ENCODE results near the gene TCERG1L.

The TCERG1L gene

GRCh38 chr10:131195558-131196159, 115.9 kb downstream of the TCERG1L start:
- H3K27ac ChIP-seq (ENCODE audit: low read depth, low read length) = no peak overlapping the region

GRCh38 chr10:131195116-131195515, 116.4 kb downstream of the TCERG1L start:
- Histone ChIP-seq H3K9me3 (ENCODE audit: control insufficient read depth, insufficient read depth, low read depth, low read length) (no peaks in the 10 kb centered on the region), H3K4me1 (ENCODE audit: control insufficient read depth, insufficient read depth, low read length) (no peaks in the 10 kb centered on the region; the same call in 1 of the 2 replicates), H3K27ac (ENCODE audit: low read depth, low read length) (no peak overlapping the region), H3K4me3 (ENCODE audit: low read depth, low read length) (no peak overlapping the region), H3K36me3 (ENCODE audit: control insufficient read depth, insufficient read depth, low read length) (no peaks in the 10 kb centered on the region), H3K9ac (ENCODE audit: low read length) (no peak overlapping the region), H3K27me3 (ENCODE audit: control insufficient read depth, insufficient read depth, low read length) (no peaks in the 10 kb centered on the region)

More at GRCh38 chr10:131195558-131196159, 115.9 kb downstream of the TCERG1L start:
- Histone ChIP-seq H3K4me1 (ENCODE audit: control insufficient read depth, insufficient read depth, low read length) (no peaks in the 10 kb centered on the region; the same call in 1 of the 2 replicates), H3K9ac (ENCODE audit: low read length) (no peak overlapping the region), H3K27me3 (ENCODE audit: control insufficient read depth, insufficient read depth, low read length) (no peaks in the 10 kb centered on the region), H3K9me3 (ENCODE audit: control insufficient read depth, insufficient read depth, low read depth, low read length) (no peaks in the 10 kb centered on the region), H3K4me3 (ENCODE audit: low read depth, low read length) (no peak overlapping the region), H3K36me3 (ENCODE audit: control insufficient read depth, insufficient read depth, low read length) (no peaks in the 10 kb centered on the region)

- no peaks in the 10 kb centered on the region for H3K9me3 ChIP-seq (ENCODE audit: control insufficient read depth, insufficient read depth, low read depth, low read length)
- no peak overlapping the region for H3K9ac ChIP-seq (ENCODE audit: low read length)
- H3K4me3 ChIP-seq (ENCODE audit: low read depth, low read length) = no peak overlapping the region
- no peak overlapping the region for H3K27ac ChIP-seq (ENCODE audit: low read depth, low read length)
- H3K27me3 ChIP-seq (ENCODE audit: control insufficient read depth, insufficient read depth, low read length) = no peaks in the 10 kb centered on the region
- no peaks in the 10 kb centered on the region for H3K36me3 ChIP-seq (ENCODE audit: control insufficient read depth, insufficient read depth, low read length)
- H3K4me1 ChIP-seq (ENCODE audit: control insufficient read depth, insufficient read depth, low read length) = no peaks in the 10 kb centered on the region
These were observed 117.6 kb downstream of the TCERG1L start for GRCh38 chr10:131193923-131194322.

- Histone ChIP-seq H3K9ac (ENCODE audit: low read length) (no peak overlapping the region), H3K36me3 (ENCODE audit: control insufficient read depth, insufficient read depth, low read length) (no peaks in the 10 kb centered on the region), H3K27me3 (ENCODE audit: control insufficient read depth, insufficient read depth, low read length) (no peaks in the 10 kb centered on the region), H3K27ac (ENCODE audit: low read depth, low read length) (no peak overlapping the region), H3K4me1 (ENCODE audit: control insufficient read depth, insufficient read depth, low read length) (no peaks in the 10 kb centered on the region), H3K4me3 (ENCODE audit: low read depth, low read length) (no peak overlapping the region), H3K9me3 (ENCODE audit: control insufficient read depth, insufficient read depth, low read depth, low read length) (no peaks in the 10 kb centered on the region)
These were observed 123.0 kb downstream of the TCERG1L start for GRCh38 chr10:131188494-131188893.

GRCh38 chr10:131187926-131188325, 123.6 kb downstream of the TCERG1L start:
- Histone ChIP-seq H3K27me3 (ENCODE audit: control insufficient read depth, insufficient read depth, low read length) (no peaks in the 10 kb centered on the region), H3K4me1 (ENCODE audit: control insufficient read depth, insufficient read depth, low read length) (no peaks in the 10 kb centered on the region), H3K9me3 (ENCODE audit: control insufficient read depth, insufficient read depth, low read depth, low read length) (no peaks in the 10 kb centered on the region), H3K4me3 (ENCODE audit: low read depth, low read length) (no peak overlapping the region), H3K27ac (ENCODE audit: low read depth, low read length) (no peak overlapping the region), H3K36me3 (ENCODE audit: control insufficient read depth, insufficient read depth, low read length) (no peaks in the 10 kb centered on the region), H3K9ac (ENCODE audit: low read length) (no peak overlapping the region)

- Histone ChIP-seq H3K27ac (ENCODE audit: low read depth, low read length) (no peak overlapping the region), H3K9me3 (ENCODE audit: control insufficient read depth, insufficient read depth, low read depth, low read length) (no peaks in the 10 kb centered on the region), H3K4me1 (ENCODE audit: control insufficient read depth, insufficient read depth, low read length) (no peaks in the 10 kb centered on the region), H3K4me3 (ENCODE audit: low read depth, low read length) (no peak overlapping the region), H3K36me3 (ENCODE audit: control insufficient read depth, insufficient read depth, low read length) (no peaks in the 10 kb centered on the region), H3K27me3 (ENCODE audit: control insufficient read depth, insufficient read depth, low read length) (no peaks in the 10 kb centered on the region), H3K9ac (ENCODE audit: low read length) (no peak overlapping the region)
These were observed 124.2 kb downstream of the TCERG1L start for GRCh38 chr10:131187274-131187673.

GRCh38 chr10:131186547-131187253, 124.8 kb downstream of the TCERG1L start:
- no peaks in the 10 kb centered on the region for H3K27me3 ChIP-seq (ENCODE audit: control insufficient read depth, insufficient read depth, low read length)
- no peaks in the 10 kb centered on the region for H3K36me3 ChIP-seq (ENCODE audit: control insufficient read depth, insufficient read depth, low read length)
- no peak overlapping the region for H3K27ac ChIP-seq (ENCODE audit: low read depth, low read length)
- H3K9ac ChIP-seq (ENCODE audit: low read length) = no peak overlapping the region
- no peak overlapping the region for H3K4me3 ChIP-seq (ENCODE audit: low read depth, low read length)
- no peaks in the 10 kb centered on the region for H3K4me1 ChIP-seq (ENCODE audit: control insufficient read depth, insufficient read depth, low read length)
- H3K9me3 ChIP-seq (ENCODE audit: control insufficient read depth, insufficient read depth, low read depth, low read length) = no peaks in the 10 kb centered on the region

- no peaks in the 10 kb centered on the region for H3K4me1 ChIP-seq (ENCODE audit: control insufficient read depth, insufficient read depth, low read length)
- no peak overlapping the region for H3K9ac ChIP-seq (ENCODE audit: low read length)
- no peaks in the 10 kb centered on the region for H3K36me3 ChIP-seq (ENCODE audit: control insufficient read depth, insufficient read depth, low read length)
- H3K27me3 ChIP-seq (ENCODE audit: control insufficient read depth, insufficient read depth, low read length) = no peaks in the 10 kb centered on the region
- no peak overlapping the region for H3K27ac ChIP-seq (ENCODE audit: low read depth, low read length)
- no peak overlapping the region for H3K4me3 ChIP-seq (ENCODE audit: low read depth, low read length)
- no peaks in the 10 kb centered on the region for H3K9me3 ChIP-seq (ENCODE audit: control insufficient read depth, insufficient read depth, low read depth, low read length)
These were observed 127.0 kb downstream of the TCERG1L start for GRCh38 chr10:131184503-131184902.

GRCh38 chr10:131183546-131184045, 127.9 kb downstream of the TCERG1L start:
- Histone ChIP-seq H3K4me3 (ENCODE audit: low read depth, low read length) (no peak overlapping the region), H3K36me3 (ENCODE audit: control insufficient read depth, insufficient read depth, low read length) (no peaks in the 10 kb centered on the region), H3K4me1 (ENCODE audit: control insufficient read depth, insufficient read depth, low read length) (no peaks in the 10 kb centered on the region), H3K27me3 (ENCODE audit: control insufficient read depth, insufficient read depth, low read length) (no peaks in the 10 kb centered on the region), H3K9me3 (ENCODE audit: control insufficient read depth, insufficient read depth, low read depth, low read length) (no peaks in the 10 kb centered on the region), H3K9ac (ENCODE audit: low read length) (no peak overlapping the region), H3K27ac (ENCODE audit: low read depth, low read length) (no peak overlapping the region)

GRCh38 chr10:131181456-131181855, 130.1 kb downstream of the TCERG1L start:
- H3K27ac ChIP-seq (ENCODE audit: low read depth, low read length) = no peak overlapping the region
- peaks cover 4% of the 10 kb centered on the region; the same call in 1 of the 2 replicates for H3K9me3 ChIP-seq (ENCODE audit: control insufficient read depth, insufficient read depth, low read depth, low read length)

GRCh38 chr10:131180740-131181415, 130.6 kb downstream of the TCERG1L start:
- Histone ChIP-seq H3K27ac (ENCODE audit: low read depth, low read length) (no peak overlapping the region), H3K27me3 (ENCODE audit: control insufficient read depth, insufficient read depth, low read length) (no peaks in the 10 kb centered on the region), H3K4me3 (ENCODE audit: low read depth, low read length) (no peak overlapping the region), H3K9ac (ENCODE audit: low read length) (no peak overlapping the region), H3K9me3 (ENCODE audit: control insufficient read depth, insufficient read depth, low read depth, low read length) (peaks cover 7% of the 10 kb centered on the region; the same call in 1 of the 2 replicates), H3K4me1 (ENCODE audit: control insufficient read depth, insufficient read depth, low read length) (no peaks in the 10 kb centered on the region), H3K36me3 (ENCODE audit: control insufficient read depth, insufficient read depth, low read length) (no peaks in the 10 kb centered on the region)

More at GRCh38 chr10:131181456-131181855, 130.1 kb downstream of the TCERG1L start:
- Histone ChIP-seq H3K36me3 (ENCODE audit: control insufficient read depth, insufficient read depth, low read length) (no peaks in the 10 kb centered on the region), H3K27me3 (ENCODE audit: control insufficient read depth, insufficient read depth, low read length) (no peaks in the 10 kb centered on the region), H3K4me1 (ENCODE audit: control insufficient read depth, insufficient read depth, low read length) (no peaks in the 10 kb centered on the region), H3K4me3 (ENCODE audit: low read depth, low read length) (no peak overlapping the region), H3K9ac (ENCODE audit: low read length) (no peak overlapping the region)
